BLaER1 treated with 17β-estradiol and CSF1 and Interleukin-3, amounts not matched to agents 10 nM and 100 nM (cell line): ENCODE results near the gene C6orf58.
A peak's percentile ranks its signal among the peaks of the same experiment; 100 is the strongest.

Experiments
- H3K27ac ChIP-seq, 11 experiments: shearing (Covaris generic); formaldehyde crosslinking; 2 replicates each; pipeline ENCODE4 v1.8.1; 2022
- H3K27me3 ChIP-seq, 11 experiments: shearing (Covaris generic); formaldehyde crosslinking; 2 replicates each; pipeline ENCODE4 v1.8.1; 2022
- H3K36me3 ChIP-seq, 11 experiments: shearing (Covaris generic); formaldehyde crosslinking; 2 replicates each; pipeline ENCODE4 v1.8.1; 2022
- H3K4me1 ChIP-seq, 10 experiments: shearing (Covaris generic); formaldehyde crosslinking; 2 replicates each; pipeline ENCODE4 v1.8.1; 2022
- H3K4me2 ChIP-seq, 11 experiments: shearing (Covaris generic); formaldehyde crosslinking; 2 replicates each; pipeline ENCODE4 v1.8.1; 2022
- H3K4me3 ChIP-seq, 10 experiments: shearing (Covaris generic); formaldehyde crosslinking; 2 replicates each; pipeline ENCODE4 v1.8.1; 2022
- H3K9ac ChIP-seq, 11 experiments: shearing (Covaris generic); formaldehyde crosslinking; 2 replicates each; pipeline ENCODE4 v1.8.1; 2022
- H3K9me3 ChIP-seq, 11 experiments: shearing (Covaris generic); formaldehyde crosslinking; replicated peaks in 1 of 11; 2 replicates each; pipeline ENCODE4 v1.8.1; 2022
- H4K20me1 ChIP-seq, 11 experiments: shearing (Covaris generic); formaldehyde crosslinking; 2 replicates each; pipeline ENCODE4 v1.8.1; 2022
- Cebpa-rat ChIP-seq, 11 experiments: shearing (Covaris generic); IDR thresholded peaks; 2 replicates each; pipeline ENCODE4 v1.8.1; 2022

The C6orf58 gene

GRCh38 chr6:127576874-127577273 is at the start of gene C6orf58:
Gene C6orf58 (plus strand): TSS chr6:127577174. CDS start chr6:127577186, 12 bp downstream.
- H3K4me1 ChIP-seq: peaks cover 0 to 7% (median 0%) of the 10 kb centered on the region in 10 experiments; a peak in 3 of 20 replicates
- H3K9me3 ChIP-seq: no peaks in the 10 kb centered on the region
- H4K20me1 ChIP-seq: no peaks in the 10 kb centered on the region
- no peaks in the 10 kb centered on the region for H3K27me3 ChIP-seq
- no peak within 1 kb of the TSS for H3K9ac ChIP-seq
- no peak within 1 kb of the TSS for H3K4me2 ChIP-seq
- no peak within 1 kb of the TSS for H3K4me3 ChIP-seq
- no peak for TF ChIP-seq Cebpa-rat (IDR thresholded peaks at IDR 0.05)
- H3K36me3 ChIP-seq: no peaks in the 10 kb centered on the region
- no peak within 1 kb of the TSS for H3K27ac ChIP-seq

- Histone ChIP-seq H3K4me1 (peaks cover 0 to 14% (median 0%) of the 10 kb centered on the region in 10 experiments; a peak in 4 of 20 replicates), H3K9me3 (no peaks in the 10 kb centered on the region), H3K36me3 (no peaks in the 10 kb centered on the region), H3K27me3 (no peaks in the 10 kb centered on the region), H3K4me2 (peak overlapping the region in 1 of 11 experiments; percentile 17; a peak in 3 of 22 replicates), H3K9ac (no peak overlapping the region), H3K27ac (no peak overlapping the region), H4K20me1 (no peaks in the 10 kb centered on the region), H3K4me3 (no peak overlapping the region)
- peak in 2 of 11 experiments; percentile 58 to 62; a peak in 3 of 22 replicates for TF ChIP-seq Cebpa-rat (IDR thresholded peaks at IDR 0.05)
These were observed 44.0 kb upstream of the C6orf58 start for GRCh38 chr6:127533011-127533410.

- no peaks in the 10 kb centered on the region for H3K36me3 ChIP-seq
- no peak overlapping the region for H3K9ac ChIP-seq
- no peaks in the 10 kb centered on the region for H4K20me1 ChIP-seq
- H3K4me3 ChIP-seq: no peak overlapping the region
- peaks cover 0 to 14% (median 0%) of the 10 kb centered on the region in 10 experiments; a peak in 4 of 20 replicates for H3K4me1 ChIP-seq
- no peaks in the 10 kb centered on the region for H3K27me3 ChIP-seq
- no peaks in the 10 kb centered on the region for H3K9me3 ChIP-seq
- H3K4me2 ChIP-seq: peak overlapping the region in 1 of 11 experiments; percentile 17; a peak in 3 of 22 replicates
- no peak for TF ChIP-seq Cebpa-rat (IDR thresholded peaks at IDR 0.05)
- no peak overlapping the region for H3K27ac ChIP-seq
These were observed 43.2 kb upstream of the C6orf58 start for GRCh38 chr6:127533736-127534135.

- no peak overlapping the region for H3K4me3 ChIP-seq
- H3K27me3 ChIP-seq: no peaks in the 10 kb centered on the region
- peaks cover 2 to 10% (median 7%) of the 10 kb centered on the region in 10 experiments; a peak in 16 of 20 replicates for H3K4me1 ChIP-seq
- no peak overlapping the region for H3K27ac ChIP-seq
- no peaks in the 10 kb centered on the region for H4K20me1 ChIP-seq
- no peaks in the 10 kb centered on the region for H3K9me3 ChIP-seq
- no peaks in the 10 kb centered on the region for H3K36me3 ChIP-seq
- no peak overlapping the region for H3K9ac ChIP-seq
- TF ChIP-seq Cebpa-rat (IDR thresholded peaks at IDR 0.05): no peak
- H3K4me2 ChIP-seq: no peak overlapping the region
These were observed 38.2 kb upstream of the C6orf58 start for GRCh38 chr6:127538750-127539264.

- Histone ChIP-seq H4K20me1 (no peaks in the 10 kb centered on the region), H3K36me3 (no peaks in the 10 kb centered on the region), H3K27ac (no peak overlapping the region), H3K9ac (no peak overlapping the region), H3K4me1 (peaks cover 0 to 10% (median 7%) of the 10 kb centered on the region in 10 experiments; a peak in 12 of 20 replicates), H3K4me3 (no peak overlapping the region), H3K27me3 (no peaks in the 10 kb centered on the region), H3K9me3 (no peaks in the 10 kb centered on the region), H3K4me2 (no peak overlapping the region)
- no peak for TF ChIP-seq Cebpa-rat (IDR thresholded peaks at IDR 0.05)
These were observed 37.7 kb upstream of the C6orf58 start for GRCh38 chr6:127539272-127539671.

- no peak for TF ChIP-seq Cebpa-rat (IDR thresholded peaks at IDR 0.05)
- Histone ChIP-seq H3K27me3 (no peaks in the 10 kb centered on the region), H3K4me2 (no peak overlapping the region), H3K4me3 (no peak overlapping the region), H3K27ac (no peak overlapping the region), H3K36me3 (no peaks in the 10 kb centered on the region), H3K9ac (no peak overlapping the region), H3K4me1 (peaks cover 0 to 6% (median 3%) of the 10 kb centered on the region in 10 experiments; a peak in 12 of 20 replicates), H3K9me3 (no peaks in the 10 kb centered on the region), H4K20me1 (no peaks in the 10 kb centered on the region)
These were observed 29.8 kb upstream of the C6orf58 start for GRCh38 chr6:127547215-127547614.

- H3K9ac ChIP-seq: no peak overlapping the region
- TF ChIP-seq Cebpa-rat (IDR thresholded peaks at IDR 0.05): no peak
- no peak overlapping the region for H3K4me3 ChIP-seq
- no peaks in the 10 kb centered on the region for H4K20me1 ChIP-seq
- no peak overlapping the region for H3K4me2 ChIP-seq
- no peaks in the 10 kb centered on the region for H3K27me3 ChIP-seq
- H3K27ac ChIP-seq: no peak overlapping the region
- no peaks in the 10 kb centered on the region for H3K36me3 ChIP-seq
- no peaks in the 10 kb centered on the region for H3K9me3 ChIP-seq
- H3K4me1 ChIP-seq: no peaks in the 10 kb centered on the region
These were observed 28.9 kb upstream of the C6orf58 start for GRCh38 chr6:127547904-127548649.

GRCh38 chr6:127550403-127550802 is 26.6 kb upstream of the C6orf58 start:
- no peak overlapping the region for H3K27ac ChIP-seq
- H3K36me3 ChIP-seq: no peaks in the 10 kb centered on the region
- TF ChIP-seq Cebpa-rat (IDR thresholded peaks at IDR 0.05): no peak
- H3K9ac ChIP-seq: no peak overlapping the region
- no peaks in the 10 kb centered on the region for H3K27me3 ChIP-seq
- H4K20me1 ChIP-seq: no peaks in the 10 kb centered on the region
- no peaks in the 10 kb centered on the region for H3K9me3 ChIP-seq
- H3K4me2 ChIP-seq: no peak overlapping the region
- H3K4me1 ChIP-seq: no peaks in the 10 kb centered on the region
- no peak overlapping the region for H3K4me3 ChIP-seq

GRCh38 chr6:127554435-127555006 is 22.5 kb upstream of the C6orf58 start:
- H3K4me1 ChIP-seq: peaks cover 0 to 8% (median 0%) of the 10 kb centered on the region in 10 experiments; a peak in 3 of 20 replicates
- no peaks in the 10 kb centered on the region for H3K27me3 ChIP-seq
- no peak overlapping the region for H3K27ac ChIP-seq
- H4K20me1 ChIP-seq: no peaks in the 10 kb centered on the region
- no peak overlapping the region for H3K9ac ChIP-seq
- H3K4me2 ChIP-seq: no peak overlapping the region
- no peak for TF ChIP-seq Cebpa-rat (IDR thresholded peaks at IDR 0.05)
- H3K36me3 ChIP-seq: no peaks in the 10 kb centered on the region
- no peaks in the 10 kb centered on the region for H3K9me3 ChIP-seq
- H3K4me3 ChIP-seq: no peak overlapping the region
